ENCODE results near the gene TGFBRAP1.

- TF ChIP-seq CTCF (IDR thresholded peaks at IDR 0.05) (no peak), POLR2AphosphoS5 (IDR thresholded peaks at IDR 0.05) (no peak), EP300 (IDR thresholded peaks at IDR 0.05; ENCODE audit: low read depth) (no peak), POLR2A (IDR thresholded peaks at IDR 0.05) (no peak)
Measured at GRCh38 chr2:105272176-105272575, 57.4 kb downstream of the TGFBRAP1 start.

Measured in transverse colon (tissue), 4 donors.